Transverse colon (tissue), 4 donors: ENCODE data around the gene FBXO27. TPM values are rescaled to one million over a fixed set of nuclear protein-coding genes. Genes with fewer than 3 reads are reported as not detected.

Source experiments
- DNase-seq: peaks from one replicate; pipeline ENCODE4 v3.0.0-alpha.2; 2019
- H3K27ac ChIP-seq, 4 donors: fragments of 200-600 bp; sonication (generic); 2 replicates each; pipeline ENCODE4 v1.5.1; 2016 to 2018; ENCODE audit warnings: inconsistent platforms in 4 of 4
- H3K27me3 ChIP-seq: fragments of 200-600 bp; sonication (generic); 2 replicates; pipeline ENCODE4 v1.5.1; 2017; ENCODE audit warnings: inconsistent platforms
- H3K36me3 ChIP-seq, 4 donors: fragments of 200-600 bp; sonication (generic); 2 replicates each; pipeline ENCODE4 v1.5.1; 2017 to 2019; ENCODE audit warnings: inconsistent platforms in 4 of 4
- H3K4me1 ChIP-seq, 4 donors: fragments of 200-600 bp; sonication (generic); 2 replicates each; pipeline ENCODE4 v1.5.1; 2017 to 2020; ENCODE audit warnings: inconsistent platforms in 4 of 4
- H3K4me3 ChIP-seq, 4 donors: fragments of 200-600 bp; sonication (generic); 1 replicate in 1 of 4; 2 replicates in 3 of 4; pipeline versions ENCODE4 v1.5.1 to v1.6.1; 2017 to 2019; ENCODE audit warnings: inconsistent platforms in 4 of 4
- H3K9me3 ChIP-seq, 2 donors: fragments of 200-600 bp; sonication (generic); 2 replicates each; pipeline ENCODE4 v1.5.1; 2017 to 2019; ENCODE audit warnings: inconsistent platforms in 2 of 2
- CTCF ChIP-seq, 5 experiments: fragments of 200-600 bp in 3 of 5; fragments of 450-650 bp in 2 of 5; sonication (generic) in 3 of 5; IDR thresholded peaks; 1 replicate in 2 of 5; 2 replicates in 3 of 5; pipeline ENCODE4 v1.5.1; 2016 to 2017; ENCODE audit warnings: antibody characterized with exemption in 5 of 5, inconsistent platforms in 3 of 5, mild to moderate bottlenecking in 2 of 5, moderate library complexity in 1 of 5
- EP300 ChIP-seq: sonication (generic); formaldehyde crosslinking; IDR thresholded peaks from one replicate; pipeline ENCODE4 v1.6.1; 2017; ENCODE audit warnings: antibody characterized with exemption, low read depth
- POLR2A ChIP-seq: fragments of 450-650 bp; IDR thresholded peaks from one replicate; pipeline ENCODE4 v1.6.1; 2016; ENCODE audit warnings: antibody characterized with exemption, mild to moderate bottlenecking, moderate library complexity
- POLR2AphosphoS5 ChIP-seq, 3 donors: sonication (generic); formaldehyde crosslinking; IDR thresholded peaks; one replicate each; pipeline ENCODE4 v1.6.1; 2016; ENCODE audit warnings: antibody characterized with exemption in 3 of 3
- WGBS, 2 donors: methylation state at CpG; one replicate each; pipeline ENCODE4 v1.1.5; 2018; ENCODE audit warnings: low coverage in 1 of 2; 5-methylcytosine and 5-hydroxymethylcytosine counted together
- in situ Hi-C, 4 donors: fragments of 200-750 bp; cut with MboI; loops; one replicate each; pipeline versions ENCODE4 v1.15.0 to v1.15.1; 2017; ENCODE audit warnings: low sequenced_read_pairs in 3 of 4, low pct_ligation_motif_present in 1 of 4, low pct_unique_long_range_greater_than_20kb in 1 of 4
- intact Hi-C: fragments of 100-400 bp; cut with DNase I; formaldehyde crosslinking; loops from one replicate; pipeline ENCODE4 v1.15.1; 2023; ENCODE audit warnings: low total_unique reads
- total RNA-seq, 4 donors: library from RNA; depleted of rRNA; stranded (reverse); fragments of >200 nt; gene quantifications; one replicate each; pipeline ENCODE4 v1.1.0, GENCODE V29; 2016

FBXO27 gene
- total RNA-seq, 4 donors from 2014 or later = 0.14 to 1.5 (median 1.1) TPM; not detected in 1

GRCh38 chr19:39030854-39031367, 1.4 kb downstream of the FBXO27 start:
- in situ Hi-C loops (no loop called here), intact Hi-C loops (no loop called here)
- Histone ChIP-seq H3K27ac (peak overlapping the region in 2 of 4 donors; percentile 62 to 66), H3K36me3 (no peaks in the 10 kb centered on the region), H3K4me1 (peaks cover 6 to 27% (median 18%) of the 10 kb centered on the region in 4 donors), H3K9me3 (no peaks in the 10 kb centered on the region), H3K4me3 (peak overlapping the region in 3 of 4 donors; percentile 32 to 70 (median 56)), H3K27me3 (peaks cover 50% of the 10 kb centered on the region)
- 18% methylated on average over 11 of the region's 11 CpGs; no CpG with 5 or more reads in 1 of the 2 donors for WGBS, 2 donors
- no peak for DNase-seq
- TF ChIP-seq EP300 (no peak), POLR2AphosphoS5 (IDR thresholded peaks at IDR 0.05) (no peak), POLR2A (no peak), CTCF (IDR thresholded peaks at IDR 0.05) (no peak)

GRCh38 chr19:39024875-39025641, 7.3 kb downstream of the FBXO27 start:
- in situ Hi-C loops = no loop called here
- Histone ChIP-seq H3K4me1 (no peaks in the 10 kb centered on the region), H3K27me3 (peaks cover 5% of the 10 kb centered on the region), H3K36me3 (no peaks in the 10 kb centered on the region), H3K27ac (no peak overlapping the region), H3K4me3 (no peak overlapping the region), H3K9me3 (no peaks in the 10 kb centered on the region)
- TF ChIP-seq POLR2A (no peak), EP300 (no peak), POLR2AphosphoS5 (IDR thresholded peaks at IDR 0.05) (no peak)
- DNase-seq = no peak
- 93 to 95% methylated on average over 3 to 14 of the region's 14 CpGs for WGBS, 2 donors
- intact Hi-C loops = no loop called here

GRCh38 chr19:39021063-39021462, 11.3 kb downstream of the FBXO27 start:
- Histone ChIP-seq H3K36me3 (no peaks in the 10 kb centered on the region), H3K4me1 (no peaks in the 10 kb centered on the region), H3K27ac (no peak overlapping the region), H3K27me3 (no peaks in the 10 kb centered on the region), H3K9me3 (no peaks in the 10 kb centered on the region), H3K4me3 (no peak overlapping the region)
- no peak for TF ChIP-seq CTCF (IDR thresholded peaks at IDR 0.05)
- TF ChIP-seq POLR2AphosphoS5 (IDR thresholded peaks at IDR 0.05) = no peak
- no peak for TF ChIP-seq POLR2A
- no peak for TF ChIP-seq EP300
- intact Hi-C loops (no loop called here), in situ Hi-C loops (no loop called here)
- WGBS, 2 donors = 55 to 75% methylated on average over 3 to 4 of the region's 4 CpGs
- no peak for DNase-seq

GRCh38 chr19:39017646-39018045, 14.7 kb downstream of the FBXO27 start:
- DNase-seq = no peak
- intact Hi-C loops (no loop called here), in situ Hi-C loops (no loop called here)
- no peaks in the 10 kb centered on the region for H3K4me1 ChIP-seq
- H3K27ac ChIP-seq = no peak overlapping the region
- H3K4me3 ChIP-seq = no peak overlapping the region
- no peaks in the 10 kb centered on the region for H3K9me3 ChIP-seq
- no peaks in the 10 kb centered on the region for H3K36me3 ChIP-seq
- WGBS, 2 donors = 80 to 86% methylated on average over 4 of the region's 4 CpGs
- H3K27me3 ChIP-seq = no peaks in the 10 kb centered on the region
- TF ChIP-seq POLR2AphosphoS5 (IDR thresholded peaks at IDR 0.05) = no peak
- no peak for TF ChIP-seq CTCF (IDR thresholded peaks at IDR 0.05)
- TF ChIP-seq EP300 = no peak
- no peak for TF ChIP-seq POLR2A
